Large intestine (tissue), 3 donors: ENCODE data around the gene YARS1. TPM values are rescaled to one million over a fixed set of nuclear protein-coding genes. Genes with fewer than 3 reads are reported as not detected.

Experiments used
- DNase-seq, 2 donors: peaks; one replicate each; pipeline versions ENCODE4 v3.0.0 to v3.0.0-alpha.2; 2013
- H3K27ac ChIP-seq: one replicate; pipeline ENCODE4 v1.5.1; 2013; ENCODE audit warnings: low read length
- H3K27me3 ChIP-seq: 2 replicates; pipeline ENCODE4 v1.6.1; 2013; ENCODE audit warnings: low read length; ENCODE audit not compliant: control insufficient read depth, insufficient read depth
- H3K36me3 ChIP-seq: 2 replicates; pipeline ENCODE4 v1.6.1; 2013; ENCODE audit warnings: low read length; ENCODE audit not compliant: control insufficient read depth, insufficient read depth
- H3K4me1 ChIP-seq: one replicate; pipeline ENCODE4 v1.6.1; 2013; ENCODE audit warnings: low read length; ENCODE audit not compliant: control insufficient read depth, insufficient read depth
- H3K4me3 ChIP-seq: one replicate; pipeline ENCODE4 v1.5.1; 2013; ENCODE audit warnings: low read length
- H3K9me3 ChIP-seq: one replicate; pipeline ENCODE4 v1.6.1; 2013; ENCODE audit warnings: mild to moderate bottlenecking, low read depth, low read length, moderate library complexity; ENCODE audit not compliant: control insufficient read depth
- WGBS: methylation state at CpG from one replicate; pipeline ENCODE4 v1.1.5; 2013; ENCODE audit warnings: low lambda C conversion rate; ENCODE audit not compliant: insufficient coverage; 5-methylcytosine and 5-hydroxymethylcytosine counted together
- polyA plus RNA-seq: library from polyadenylated mRNA; unstranded; fragments of 120-200 nt; gene quantifications from one replicate; pipeline ENCODE4 v1.2.1, GENCODE V29; 2013

YARS1 gene
- polyA plus RNA-seq, 1 donor, result 59.9 TPM

- DNase-seq, result no peak
- Histone ChIP-seq H3K9me3 (no peaks in the 10 kb centered on the region), H3K27me3 (no peaks in the 10 kb centered on the region), H3K4me1 (peaks cover 49% of the 10 kb centered on the region), H3K4me3 (no peak overlapping the region), H3K27ac (peak overlapping the region; percentile 30), H3K36me3 (peaks cover 34% of the 10 kb centered on the region)
- 83% methylated on average over 1 of the region's 7 CpGs for WGBS
These were observed 52.2 kb downstream of the YARS1 start for GRCh38 chr1:32764826-32765569.

DNA sequence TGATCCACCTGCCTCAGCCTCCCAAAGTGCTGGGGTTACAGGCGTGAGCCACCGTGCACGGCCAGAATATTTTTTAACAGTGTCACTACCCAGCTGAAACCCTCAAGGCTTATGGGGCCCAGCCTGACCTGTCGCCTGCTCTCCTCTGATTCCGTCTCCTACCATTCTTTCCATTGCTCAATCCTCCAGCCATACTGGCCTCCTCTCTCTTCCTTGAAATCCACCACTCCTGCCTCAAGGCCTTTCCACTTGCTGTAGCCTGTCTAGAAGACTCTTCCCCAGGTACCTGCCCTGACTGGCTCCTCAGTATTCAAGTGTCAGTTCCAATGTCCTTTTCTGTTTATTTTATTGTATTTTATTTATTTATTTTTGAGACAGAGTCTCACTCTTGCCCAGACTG, 53.9 kb downstream of the YARS1 start:
- no peaks in the 10 kb centered on the region for H3K27me3 ChIP-seq
- H3K4me1 ChIP-seq, result peaks cover 66% of the 10 kb centered on the region
- no peak overlapping the region for H3K4me3 ChIP-seq
- peaks cover 20% of the 10 kb centered on the region for H3K36me3 ChIP-seq
- DNase-seq, result no peak
- H3K9me3 ChIP-seq, result no peaks in the 10 kb centered on the region
- no peak overlapping the region for H3K27ac ChIP-seq
- WGBS, result 86% methylated on average over 2 of the region's 5 CpGs

- Histone ChIP-seq H3K27me3 (no peaks in the 10 kb centered on the region), H3K36me3 (peaks cover 21% of the 10 kb centered on the region), H3K27ac (peak overlapping the region; percentile 85), H3K4me3 (no peak overlapping the region), H3K9me3 (no peaks in the 10 kb centered on the region), H3K4me1 (peaks cover 70% of the 10 kb centered on the region)
- no CpG with 5 or more reads among the region's 2 CpGs for WGBS
- DNase-seq, result no peak
These were observed 55.2 kb downstream of the YARS1 start for GRCh38 chr1:32761936-32762335.

DNA sequence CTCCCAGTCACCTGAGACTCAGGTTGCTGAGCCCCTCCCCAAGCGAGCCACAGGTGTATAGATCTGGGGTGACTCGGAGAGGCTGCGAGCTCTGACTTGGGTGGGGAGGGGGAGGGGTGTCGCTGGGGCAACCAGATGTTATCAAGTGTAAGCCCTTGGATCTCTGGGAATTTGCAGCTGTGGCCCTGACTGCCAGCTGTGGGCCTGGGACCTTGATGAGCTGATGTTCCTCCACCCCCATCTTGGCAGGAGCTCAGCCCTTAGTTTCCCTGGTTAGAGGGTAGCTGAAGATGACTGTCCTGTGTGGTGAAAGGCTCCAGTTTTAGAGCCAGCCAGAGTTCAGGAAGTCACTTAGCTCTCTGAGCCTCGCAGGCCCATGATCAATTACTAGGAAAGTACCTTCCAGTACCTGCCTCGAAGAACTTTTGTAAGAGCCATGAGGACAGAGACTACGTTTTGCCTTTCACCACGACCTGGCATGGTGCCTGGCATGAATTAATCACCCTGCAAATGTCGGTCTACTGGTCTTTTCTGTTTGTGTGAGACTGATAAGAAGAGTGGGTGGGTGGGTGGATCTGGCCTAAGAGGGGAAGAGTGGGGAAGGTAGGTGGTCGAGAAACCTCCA, 55.8 kb downstream of the YARS1 start:
- H3K27me3 ChIP-seq, result no peaks in the 10 kb centered on the region
- DNase-seq, result peak in 1 of 2 donors; percentile 46
- no peaks in the 10 kb centered on the region for H3K9me3 ChIP-seq
- no peak overlapping the region for H3K4me3 ChIP-seq
- H3K4me1 ChIP-seq, result peaks cover 68% of the 10 kb centered on the region
- peak overlapping the region; percentile 85 for H3K27ac ChIP-seq
- no CpG with 5 or more reads among the region's 10 CpGs for WGBS
- H3K36me3 ChIP-seq, result peaks cover 21% of the 10 kb centered on the region

DNA sequence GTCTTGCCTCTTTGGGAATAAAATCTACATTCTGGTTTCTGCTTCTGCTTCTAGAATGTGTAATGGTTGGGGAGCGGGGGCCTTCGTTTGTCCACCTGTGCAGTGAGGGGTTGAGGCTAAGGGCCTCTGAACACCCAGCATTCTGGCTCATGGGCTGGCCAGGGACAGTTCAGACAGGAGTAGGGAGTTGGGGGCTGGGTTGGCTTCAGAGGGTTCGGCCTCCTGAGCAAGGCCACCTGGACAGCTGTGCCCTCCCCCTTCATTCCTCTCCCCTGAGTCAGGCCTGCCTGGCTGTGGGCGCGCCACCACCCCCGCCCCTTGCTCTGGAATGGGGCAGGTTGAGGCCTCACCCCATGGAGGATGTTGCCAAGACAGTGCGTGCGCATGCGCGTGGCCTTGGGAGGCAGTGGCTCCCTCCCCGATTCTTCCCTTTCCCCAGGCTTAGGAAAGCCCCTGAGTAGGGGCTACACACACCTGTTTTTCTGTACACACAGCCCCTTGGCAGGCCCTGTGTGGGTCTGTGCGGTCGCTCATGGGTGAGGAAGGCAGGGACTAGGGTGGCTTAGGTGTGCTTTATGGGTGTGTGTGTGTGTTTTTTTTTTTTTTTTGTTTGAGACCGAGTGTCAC, 57.0 kb downstream of the YARS1 start:
- Histone ChIP-seq H3K4me1 (peaks cover 64% of the 10 kb centered on the region), H3K27me3 (no peaks in the 10 kb centered on the region), H3K9me3 (no peaks in the 10 kb centered on the region), H3K27ac (peak overlapping the region; percentile 85), H3K4me3 (peak overlapping the region; percentile 25), H3K36me3 (peaks cover 19% of the 10 kb centered on the region)
- peak; percentile 97 to 98 for DNase-seq
- no CpG with 5 or more reads among the region's 14 CpGs for whole genome bisulfite sequencing

GRCh38 chr1:32759521-32759981, 57.6 kb downstream of the YARS1 start:
- peak; percentile 81 to 92 for DNase-seq
- 40% methylated on average over 1 of the region's 5 CpGs for WGBS
- Histone ChIP-seq H3K27me3 (no peaks in the 10 kb centered on the region), H3K27ac (peak overlapping the region; percentile 85), H3K9me3 (no peaks in the 10 kb centered on the region), H3K4me3 (no peak overlapping the region), H3K4me1 (peaks cover 64% of the 10 kb centered on the region), H3K36me3 (peaks cover 15% of the 10 kb centered on the region)

DNA sequence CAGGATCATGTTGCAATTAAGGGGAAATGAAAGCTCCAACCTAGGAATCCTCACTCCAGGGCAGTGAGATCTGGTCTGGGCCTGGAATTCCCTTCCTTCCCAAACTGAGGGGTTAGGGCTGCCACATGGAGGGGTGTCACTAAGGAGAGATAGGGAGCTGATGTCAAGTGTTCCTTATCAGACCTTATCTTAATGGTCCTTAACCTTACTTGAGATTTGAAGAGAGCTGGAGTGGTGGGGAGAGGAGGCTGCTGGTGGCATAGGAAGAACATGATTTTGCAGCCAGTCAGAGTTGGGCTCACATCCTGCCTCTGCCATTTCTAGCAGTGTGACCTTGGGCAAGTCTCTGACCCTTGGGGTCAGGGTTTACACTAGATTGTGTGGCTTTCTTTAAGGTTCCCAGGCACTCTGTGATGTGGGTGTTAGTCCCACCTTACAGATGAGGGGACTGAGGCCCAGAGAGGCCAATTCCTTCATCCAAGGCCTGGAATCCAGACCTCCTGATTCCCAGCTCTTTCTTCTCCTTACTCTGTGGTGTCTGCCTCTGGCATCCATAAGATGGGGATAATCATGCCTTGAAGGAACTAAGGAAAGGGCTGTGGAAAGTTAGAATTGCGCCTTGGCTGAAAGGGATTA, 58.2 kb downstream of the YARS1 start:
- H3K36me3 ChIP-seq, result peaks cover 10% of the 10 kb centered on the region
- H3K4me1 ChIP-seq, result peaks cover 68% of the 10 kb centered on the region
- DNase-seq, result no peak
- H3K27me3 ChIP-seq, result no peaks in the 10 kb centered on the region
- no peak overlapping the region for H3K4me3 ChIP-seq
- H3K27ac ChIP-seq, result peak overlapping the region; percentile 85
- no CpG with 5 or more reads among the region's 1 CpG for WGBS
- no peaks in the 10 kb centered on the region for H3K9me3 ChIP-seq

- WGBS, result no CpG with 5 or more reads among the region's 7 CpGs
- Histone ChIP-seq H3K4me3 (no peak overlapping the region), H3K27me3 (no peaks in the 10 kb centered on the region), H3K27ac (peak overlapping the region; percentile 85), H3K9me3 (no peaks in the 10 kb centered on the region), H3K36me3 (peaks cover 6% of the 10 kb centered on the region), H3K4me1 (peaks cover 72% of the 10 kb centered on the region)
- DNase-seq, result peak in 1 of 2 donors; percentile 45
These were observed 58.9 kb downstream of the YARS1 start for GRCh38 chr1:32758177-32758794.

GRCh38 chr1:32757213-32757895, 59.8 kb downstream of the YARS1 start:
- no peak overlapping the region for H3K4me3 ChIP-seq
- peaks cover 5% of the 10 kb centered on the region for H3K36me3 ChIP-seq
- WGBS, result no CpG with 5 or more reads among the region's 4 CpGs
- DNase-seq, result no peak
- no peaks in the 10 kb centered on the region for H3K9me3 ChIP-seq
- no peaks in the 10 kb centered on the region for H3K27me3 ChIP-seq
- peak overlapping the region; percentile 85 for H3K27ac ChIP-seq
- peaks cover 74% of the 10 kb centered on the region for H3K4me1 ChIP-seq
